ENCODE measurements around the gene STK17A.
A peak's percentile ranks its signal among the peaks of the same experiment; 100 is the strongest.

Gene STK17A

DNA sequence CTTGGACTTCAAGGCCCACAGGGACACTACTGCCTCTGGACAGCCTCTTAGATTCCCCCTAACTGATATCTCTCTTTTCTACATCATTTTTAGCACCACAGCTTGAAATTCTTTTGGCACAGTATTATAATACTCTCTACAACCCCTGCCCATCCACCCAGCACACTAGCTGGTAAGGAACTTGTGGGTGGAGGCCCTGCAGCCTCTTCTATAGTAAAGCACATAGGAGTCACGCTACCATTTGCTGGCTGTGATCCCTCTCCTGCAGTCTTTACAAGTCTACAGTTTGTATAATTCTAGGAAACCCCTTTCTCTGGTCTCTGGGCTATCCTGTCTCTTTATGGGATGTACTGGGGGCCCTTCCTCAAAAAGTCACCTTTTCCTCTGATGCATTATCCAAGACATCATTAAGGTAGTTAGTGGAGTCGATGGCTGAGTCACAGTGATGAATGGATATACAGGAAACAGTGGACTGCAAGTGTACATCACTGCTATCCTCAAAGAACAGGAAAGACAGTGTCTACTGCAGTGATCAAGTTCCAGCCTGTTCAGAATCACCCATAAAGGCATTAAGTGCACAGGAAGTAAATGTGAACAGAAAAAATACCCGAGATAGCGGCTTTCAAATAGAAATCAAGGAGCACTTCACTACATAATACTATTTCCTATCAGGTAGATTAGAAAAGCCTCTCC is 54.4 kb downstream of the STK17A start:
- DNase-seq = no peak

DNA sequence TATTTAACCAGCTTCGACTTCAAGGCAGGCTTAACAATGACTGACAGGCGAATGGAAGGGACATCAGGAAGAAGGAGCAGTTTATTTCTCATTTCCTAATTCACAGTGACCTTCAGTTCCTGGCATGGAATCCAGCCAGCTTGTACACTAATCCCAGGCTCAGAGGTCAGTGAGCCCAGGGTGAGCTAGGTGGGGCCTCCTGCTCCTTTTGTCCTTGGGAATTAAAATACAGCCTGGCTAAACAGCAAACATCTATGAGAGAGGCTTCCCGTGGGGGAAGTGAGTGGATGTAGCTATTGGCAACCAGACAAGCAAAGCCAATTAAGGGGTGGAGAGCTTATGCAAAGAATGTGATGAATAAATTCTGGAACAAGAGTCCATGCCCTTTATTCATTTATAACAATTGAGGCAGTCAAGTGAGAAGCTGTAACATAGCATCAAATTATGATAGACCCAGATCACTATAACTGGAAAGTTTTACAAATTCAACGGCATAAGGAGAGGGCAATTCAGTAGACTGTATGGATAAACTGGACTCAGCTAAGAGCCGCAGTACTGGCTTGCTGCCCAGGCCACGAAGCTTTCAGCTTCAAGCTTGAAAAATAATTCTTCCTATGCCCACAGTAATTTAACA is 57.1 kb downstream of the STK17A start:
- DNase-seq = no peak

DNA sequence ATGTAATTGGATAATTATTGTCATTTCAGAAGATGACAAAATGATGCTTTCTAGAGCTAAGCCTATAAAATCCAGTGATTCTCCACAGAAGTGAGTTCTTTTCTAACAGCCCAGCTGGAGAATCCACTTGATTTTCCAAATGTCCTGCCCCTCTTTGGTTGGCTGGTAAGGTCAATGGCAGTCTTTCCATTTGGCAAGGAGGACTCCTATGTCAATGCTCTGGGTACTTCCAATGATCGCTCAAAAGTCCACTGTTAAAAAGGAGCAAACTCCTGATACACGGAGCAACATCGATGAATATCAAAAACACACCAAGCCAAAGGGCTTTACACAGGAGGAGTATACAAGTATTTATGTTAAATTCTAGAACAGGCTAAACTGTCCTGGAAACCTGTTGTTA is 57.8 kb downstream of the STK17A start:
- no peak for DNase-seq

DNA sequence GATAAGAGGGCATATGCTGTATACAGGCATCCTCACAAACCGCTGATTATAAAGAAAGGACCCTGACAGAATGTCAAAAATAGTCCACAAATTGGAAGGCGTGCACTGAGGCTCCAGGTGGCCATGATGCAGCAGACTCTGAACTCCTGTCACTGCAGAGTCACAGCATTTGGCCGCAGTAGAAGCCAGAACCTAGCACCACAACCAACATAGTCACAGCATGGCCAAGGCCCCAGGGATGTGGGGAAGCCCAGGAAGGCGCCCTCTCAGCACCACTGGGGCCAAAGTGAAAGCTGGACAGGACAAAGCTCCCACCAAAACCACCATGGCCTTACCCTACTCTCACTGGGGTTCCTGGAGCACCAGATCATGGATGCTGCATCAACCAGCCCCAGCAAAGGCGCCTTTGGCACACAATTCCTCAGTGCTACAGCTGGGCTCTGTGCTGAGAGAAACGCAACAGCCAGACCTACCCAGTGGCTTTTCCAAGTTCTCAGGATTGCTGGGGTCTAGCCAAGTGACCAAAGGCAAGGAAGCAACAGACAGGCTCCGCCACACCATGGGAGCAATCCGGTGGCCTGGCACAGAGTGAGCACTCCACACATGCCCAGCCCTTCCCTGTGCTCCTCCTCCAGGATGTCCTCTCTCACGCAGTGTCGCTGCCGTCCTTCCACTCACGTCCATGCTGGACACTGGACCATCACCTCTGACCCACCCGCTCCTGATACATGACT is 60.2 kb downstream of the STK17A start:
- DNase-seq = no peak

DNA sequence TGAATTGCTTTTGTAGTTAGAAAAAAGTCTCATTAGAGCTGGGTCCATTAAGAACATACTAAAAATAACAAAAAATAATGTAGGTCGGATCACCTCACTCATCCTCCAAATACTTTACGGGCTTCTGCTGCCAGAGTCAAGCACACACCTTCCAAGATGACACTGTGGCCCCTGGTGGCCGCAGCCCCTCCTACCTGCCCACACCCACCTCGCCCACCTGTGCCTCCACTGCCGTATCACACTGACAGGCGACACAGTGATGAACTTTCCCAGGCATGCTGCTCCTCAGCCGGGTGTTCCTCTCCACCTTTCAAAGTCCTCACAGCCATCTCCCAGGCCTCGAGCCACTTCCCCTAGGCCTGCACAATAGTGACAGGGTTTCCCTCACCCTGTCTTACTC is 60.9 kb downstream of the STK17A start:
- DNase-seq = no peak

DNA sequence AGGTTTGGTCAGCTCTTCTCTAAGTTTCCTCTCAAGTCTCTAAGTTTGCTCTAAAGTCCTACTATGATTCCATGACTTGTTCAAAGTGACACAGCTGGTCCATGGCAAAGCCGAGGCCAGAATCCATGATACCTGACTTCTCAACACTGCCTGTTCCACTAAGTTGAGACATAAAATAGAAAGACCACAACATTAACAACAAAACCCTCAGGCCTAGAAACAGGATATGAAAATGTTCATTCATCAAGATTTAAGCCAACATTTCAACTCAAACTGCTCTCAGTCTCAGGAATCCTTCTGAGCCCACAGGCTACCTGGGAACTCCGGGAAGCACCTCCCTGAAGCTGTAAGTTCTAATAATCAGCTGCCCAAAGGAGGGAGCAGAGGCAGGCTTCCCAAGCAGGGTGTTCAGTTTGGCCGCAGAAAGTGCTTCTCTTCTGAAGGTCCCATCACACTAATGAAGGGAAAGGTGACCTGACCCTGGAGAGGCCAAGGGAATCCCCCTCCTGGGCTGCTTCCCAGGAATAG is 62.9 kb downstream of the STK17A start:
- DNase-seq = no peak

DNA sequence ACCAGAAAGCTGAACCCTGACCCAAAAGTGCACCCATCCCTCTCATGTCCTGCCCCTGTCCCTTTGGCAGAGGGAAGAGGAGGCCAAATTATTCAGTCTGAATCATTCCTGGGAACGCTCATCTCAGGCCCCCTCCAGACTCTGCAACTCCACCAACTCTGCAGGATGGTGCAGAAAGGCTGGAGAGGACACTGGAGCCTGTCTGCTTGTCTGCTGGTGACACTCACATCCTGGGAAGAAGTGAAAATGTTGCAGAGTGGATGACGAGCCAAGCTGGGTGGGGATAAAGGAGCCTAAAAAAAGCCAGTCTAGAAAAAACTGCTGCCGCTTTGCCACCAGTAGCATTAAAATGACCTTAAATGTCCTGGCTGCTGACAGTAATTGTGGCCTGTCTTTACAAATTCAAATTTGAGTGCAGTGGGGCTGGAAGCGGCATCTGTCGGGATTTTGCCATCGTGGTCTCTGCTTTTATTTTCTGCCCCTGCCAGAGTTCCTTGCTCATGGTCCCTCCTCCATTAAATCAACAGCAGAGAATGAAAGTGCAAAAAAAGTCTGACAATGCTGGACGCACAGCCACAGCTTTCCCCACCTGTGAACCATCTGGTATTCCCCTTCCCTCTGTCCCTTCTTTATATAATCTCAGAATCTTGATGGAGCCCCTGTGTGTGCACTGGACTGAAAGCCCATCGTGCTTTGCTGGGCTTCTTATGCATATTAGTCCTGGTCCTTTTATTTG is 63.9 kb downstream of the STK17A start:
- DNase-seq = peak; percentile 70

DNA sequence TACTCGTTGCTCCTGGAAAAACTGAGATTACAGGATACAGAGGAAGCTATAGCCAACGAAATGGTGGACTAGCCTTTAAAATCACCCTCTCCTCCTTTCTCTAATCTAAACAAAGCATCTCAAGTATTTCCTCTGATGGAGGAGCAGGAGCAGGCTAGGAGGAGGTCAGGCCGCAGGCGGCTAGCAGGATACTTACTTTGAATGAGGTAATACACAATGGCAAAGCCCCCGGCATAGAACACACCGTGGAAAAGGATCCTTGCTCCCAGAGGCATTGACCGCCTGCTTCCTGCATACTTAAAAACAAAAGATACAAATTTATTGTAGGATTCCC is 64.4 kb downstream of the STK17A start:
- DNase-seq = no peak

DNA sequence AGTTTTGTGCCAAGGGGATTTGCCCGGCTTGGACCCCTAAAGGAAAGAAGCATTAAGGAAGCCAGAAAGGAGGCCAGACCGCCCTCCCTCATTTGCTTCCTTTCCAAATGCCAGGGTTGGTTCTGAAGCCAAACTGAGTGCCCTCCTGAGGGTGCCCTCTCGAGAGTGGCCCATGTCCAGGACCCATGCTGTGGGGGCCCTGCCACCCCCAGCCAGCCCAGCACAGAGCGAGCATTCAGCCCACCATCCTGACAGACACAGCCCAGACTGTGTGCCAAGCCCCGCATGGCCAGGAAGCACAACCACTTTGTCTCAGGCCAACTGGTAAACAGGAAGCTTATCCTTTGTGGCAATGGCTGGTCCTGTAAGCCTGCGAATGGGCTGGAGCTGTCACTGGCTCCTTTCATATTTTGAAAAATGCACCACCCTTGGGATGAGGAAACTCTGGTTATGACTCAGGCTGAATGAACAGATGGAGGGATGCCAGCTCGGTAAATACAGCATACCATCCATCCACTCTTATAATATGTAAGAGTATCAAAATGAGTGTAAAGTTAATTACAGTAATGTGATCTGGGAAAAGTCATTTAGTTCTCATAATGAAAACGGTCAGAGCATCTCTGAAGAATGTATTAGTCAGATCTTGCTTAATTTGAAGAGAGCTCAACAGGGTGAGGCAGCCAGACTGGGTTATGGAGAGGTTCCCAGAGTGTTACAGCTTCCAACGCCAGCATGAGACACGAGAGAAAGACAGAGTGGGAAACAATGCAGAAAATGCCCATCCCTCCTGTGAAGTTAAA is 65.0 kb downstream of the STK17A start:
- peak; percentile 89 for DNase-seq

DNA sequence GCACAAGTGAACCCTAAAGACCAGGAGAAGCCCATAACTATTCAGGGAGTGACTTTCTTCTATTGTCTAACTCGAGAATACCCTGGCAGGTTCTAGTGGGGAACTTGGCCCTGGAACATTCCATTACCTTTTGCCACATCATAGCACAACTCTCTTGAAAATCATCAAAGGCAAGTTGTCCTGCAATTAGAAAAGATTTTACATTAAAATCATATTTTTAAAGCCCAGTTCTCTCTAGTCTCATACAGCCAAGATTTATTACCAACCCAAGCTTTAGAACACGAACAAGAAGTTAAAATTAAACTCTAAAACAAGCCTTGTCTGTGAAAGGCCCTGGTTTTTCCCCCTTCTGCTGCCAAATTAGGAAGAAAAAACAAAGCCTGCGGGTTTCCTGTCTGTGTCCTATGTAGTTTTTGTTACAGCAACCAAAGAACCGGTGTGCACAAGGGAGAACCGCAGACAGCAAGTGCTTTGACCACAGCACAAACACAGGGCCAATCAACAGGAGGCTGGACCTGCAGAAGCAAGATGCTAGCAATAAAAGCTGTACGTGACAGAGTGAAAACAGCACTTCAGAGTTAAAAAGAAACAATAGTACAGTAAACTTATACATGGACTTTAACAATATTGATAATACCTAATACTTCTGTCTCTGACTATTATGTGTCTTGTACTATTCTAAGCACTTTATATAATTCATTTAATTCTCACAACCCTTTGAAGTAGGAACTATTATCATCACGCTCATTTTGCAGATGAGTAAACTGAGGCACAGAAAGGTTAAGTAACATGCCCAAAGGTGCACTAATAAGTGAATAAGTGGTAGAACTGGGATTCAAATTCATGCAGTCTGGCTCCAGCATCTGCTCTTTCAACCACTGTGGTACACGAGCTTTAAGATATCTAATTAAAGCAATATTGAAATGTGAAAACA is 65.8 kb downstream of the STK17A start:
- DNase-seq = no peak

DNA sequence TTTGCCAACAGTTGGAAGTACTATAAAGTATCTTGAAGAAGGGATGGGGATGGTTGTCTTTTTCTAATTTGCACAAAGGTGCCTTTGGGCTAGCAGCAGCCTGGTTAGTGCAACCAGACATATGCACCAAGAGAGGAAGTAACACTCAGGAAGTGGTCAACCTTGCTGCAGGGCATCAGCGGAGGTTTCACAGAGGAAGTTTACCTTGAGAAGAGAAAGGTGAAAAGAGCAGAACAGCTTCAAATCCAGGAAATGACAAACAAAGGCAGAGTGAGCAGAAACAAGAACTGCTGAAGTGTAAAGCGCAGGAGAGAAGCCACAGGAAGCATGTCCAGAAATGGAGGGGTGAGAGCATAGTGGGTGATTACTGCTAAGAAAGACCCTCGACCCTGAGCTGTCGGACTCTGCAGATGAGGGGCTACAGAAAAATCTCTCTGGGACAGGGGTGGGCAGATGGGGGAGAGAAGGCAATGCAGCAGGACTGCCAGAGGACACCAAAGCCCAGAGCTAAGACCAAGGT is 66.9 kb downstream of the STK17A start:
- DNase-seq = no peak

DNA sequence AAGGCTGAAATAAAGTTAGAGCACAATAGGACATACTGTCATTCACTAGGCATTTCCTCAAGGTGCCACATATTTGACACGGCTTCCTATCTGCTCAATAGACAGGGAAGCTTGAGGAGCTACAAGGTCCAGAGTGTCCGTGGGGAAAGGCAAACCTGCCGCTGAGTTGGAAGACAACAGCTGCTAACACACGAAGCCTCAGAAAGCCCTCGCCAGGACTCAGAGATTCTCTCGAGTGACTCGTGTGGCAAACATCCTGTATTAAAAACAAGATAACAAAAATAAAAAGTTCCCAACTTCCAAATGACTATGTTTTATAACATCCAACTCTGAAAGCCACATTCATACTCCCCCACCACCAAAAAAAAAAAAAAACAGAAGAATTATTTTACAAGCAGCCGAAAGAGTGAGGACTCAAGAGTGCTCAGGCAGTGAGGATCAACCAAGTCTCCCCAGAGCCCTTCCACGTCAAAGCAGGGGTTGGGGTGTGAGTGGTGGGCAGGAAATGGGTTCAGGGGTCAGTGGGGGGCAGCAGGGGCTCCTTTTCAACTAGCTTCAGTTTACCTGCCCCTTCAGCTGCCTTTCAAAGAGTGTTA is 67.6 kb downstream of the STK17A start:
- DNase-seq = no peak

DNA sequence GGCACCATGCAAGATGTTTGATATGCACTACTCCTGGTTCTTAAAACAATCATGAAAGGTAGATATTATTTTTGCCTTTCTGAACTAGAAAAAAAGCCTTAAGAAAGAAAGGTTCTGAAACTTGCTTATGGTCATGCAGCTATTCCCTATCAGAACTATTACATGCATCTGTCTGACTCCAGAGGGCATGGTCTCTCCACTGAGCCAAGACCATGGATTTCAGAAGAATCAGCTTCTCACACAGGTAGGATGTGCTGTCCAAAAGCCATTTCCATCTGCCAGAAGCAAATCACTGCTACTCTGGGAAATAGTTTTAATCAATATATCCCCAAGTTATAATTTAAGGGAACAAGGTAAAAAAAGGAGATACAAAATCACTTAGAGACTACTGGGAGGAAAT is 69.5 kb downstream of the STK17A start:
- DNase-seq = no peak

DNA sequence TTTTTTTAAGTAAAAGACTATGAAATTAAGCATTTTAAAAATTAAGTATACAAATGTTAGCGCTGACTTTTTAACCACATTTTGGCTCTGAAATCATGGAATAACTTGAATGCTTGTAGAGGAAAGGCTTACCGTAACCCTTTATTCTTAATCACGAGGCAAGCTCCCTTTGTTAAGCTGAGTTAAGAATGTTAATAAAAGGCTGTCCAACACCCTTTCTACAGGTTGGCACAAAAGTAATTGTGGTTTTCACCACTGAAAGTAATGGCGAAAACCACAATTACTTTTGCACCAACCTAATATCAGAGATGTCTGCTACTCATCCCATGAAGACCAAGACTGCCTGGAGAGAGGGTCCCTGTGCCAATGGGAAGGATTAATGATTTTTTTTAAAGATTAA is 70.6 kb downstream of the STK17A start:
- no peak for DNase-seq

DNA sequence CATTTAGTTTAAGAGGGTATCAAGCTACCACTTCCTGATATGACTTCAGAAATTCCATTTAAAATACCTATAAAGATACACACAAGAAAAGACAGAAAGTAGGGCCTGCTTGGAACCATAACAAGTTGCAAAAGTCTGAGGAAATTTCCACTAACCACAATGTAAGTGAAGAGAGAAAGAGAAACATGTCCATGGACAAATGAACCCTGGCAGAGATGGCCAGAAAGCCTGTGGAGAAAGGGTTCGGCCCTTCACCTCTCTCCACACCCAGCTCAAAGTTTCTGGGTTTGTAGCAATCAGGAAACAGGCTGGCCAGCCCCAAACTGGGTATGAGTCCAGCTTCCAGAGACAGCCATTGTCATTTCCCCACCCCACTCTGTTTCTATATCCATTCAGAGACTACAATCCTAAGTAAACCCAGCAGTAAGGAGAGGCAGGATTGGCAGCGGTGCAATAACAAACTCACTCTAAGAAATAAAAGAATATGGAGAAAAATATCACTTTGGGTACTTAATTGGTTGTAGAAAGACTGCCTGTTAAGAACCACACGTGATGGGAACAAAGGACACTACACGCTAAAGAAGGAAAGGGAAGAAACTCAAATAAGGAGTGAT is 71.1 kb downstream of the STK17A start:
- DNase-seq = no peak

DNA sequence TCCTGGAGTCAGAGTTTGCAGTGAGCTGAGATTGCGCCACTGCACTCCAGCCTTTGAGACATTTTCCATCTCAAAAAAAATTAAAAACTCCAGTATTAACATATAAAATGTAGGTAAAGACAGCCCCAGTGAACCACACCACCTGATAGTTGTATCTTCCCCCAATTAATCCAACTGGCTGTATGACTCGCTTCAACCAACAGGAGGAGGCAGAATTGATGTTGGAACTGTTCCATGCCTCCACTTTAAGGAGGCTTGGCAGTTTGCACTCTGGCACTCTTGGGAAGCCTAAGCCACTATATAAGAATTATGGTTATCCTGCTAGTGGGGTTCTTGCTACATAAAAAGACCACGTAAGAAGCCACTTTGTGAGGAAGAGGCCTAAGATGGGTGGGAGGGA is 72.7 kb downstream of the STK17A start:
- no peak for DNase-seq

DNA sequence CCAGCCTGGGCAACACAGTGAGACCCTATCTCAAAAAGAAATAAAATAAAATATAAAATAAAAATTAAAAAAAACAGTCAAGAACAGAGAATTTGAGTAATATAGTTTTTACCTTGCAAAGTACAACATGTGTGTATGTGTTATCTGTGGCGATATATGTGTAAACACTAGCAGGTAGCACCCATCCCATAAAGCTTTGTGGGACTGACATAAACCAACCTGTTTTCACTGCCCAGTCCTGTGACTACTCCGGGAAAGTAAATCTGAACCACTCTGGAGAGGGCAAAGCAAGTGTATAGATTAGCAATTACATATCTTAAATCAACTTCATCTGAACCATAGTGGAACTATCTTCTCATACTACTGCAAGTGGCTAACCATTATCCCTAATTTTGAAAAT is 74.1 kb downstream of the STK17A start:
- DNase-seq = no peak

DNA sequence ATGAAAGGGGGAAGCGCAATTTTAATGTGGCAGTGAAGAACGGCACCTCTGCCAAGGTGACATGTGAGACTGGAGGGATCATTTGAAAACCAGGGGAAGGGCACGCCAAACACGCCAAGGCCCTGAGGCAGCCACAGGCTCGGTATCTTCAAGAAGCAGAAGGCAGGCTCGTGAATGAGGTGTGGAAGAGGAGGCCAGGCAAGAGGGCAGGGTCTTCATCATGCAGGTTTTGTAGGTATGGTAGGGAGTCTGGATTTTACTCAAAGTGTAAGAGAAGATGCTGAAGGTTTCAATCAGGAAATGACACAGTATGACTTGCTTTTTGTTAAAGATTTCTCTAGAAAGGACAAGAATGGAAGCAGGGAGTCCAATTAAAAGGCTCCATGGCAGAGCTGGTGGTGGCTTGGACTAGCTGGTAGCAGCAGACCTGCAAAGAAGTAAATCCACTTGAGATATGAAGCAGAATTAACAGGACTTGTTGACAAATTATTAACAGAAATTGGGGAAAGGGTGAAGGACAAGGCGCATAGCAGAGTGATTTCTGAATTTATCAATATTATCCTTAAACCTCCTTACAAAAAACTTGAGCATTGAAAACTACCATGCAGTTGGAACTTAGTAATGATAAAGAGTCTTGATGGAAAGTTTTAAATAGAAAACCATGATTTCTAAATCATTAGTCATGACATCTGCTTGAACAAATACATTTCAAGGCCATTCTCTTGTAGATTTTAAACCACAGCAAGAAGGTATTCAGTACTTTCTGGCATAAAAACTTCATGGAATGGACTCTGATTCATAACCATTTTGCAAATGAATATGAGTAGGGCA is 76.0 kb downstream of the STK17A start:
- no peak for DNase-seq

DNA sequence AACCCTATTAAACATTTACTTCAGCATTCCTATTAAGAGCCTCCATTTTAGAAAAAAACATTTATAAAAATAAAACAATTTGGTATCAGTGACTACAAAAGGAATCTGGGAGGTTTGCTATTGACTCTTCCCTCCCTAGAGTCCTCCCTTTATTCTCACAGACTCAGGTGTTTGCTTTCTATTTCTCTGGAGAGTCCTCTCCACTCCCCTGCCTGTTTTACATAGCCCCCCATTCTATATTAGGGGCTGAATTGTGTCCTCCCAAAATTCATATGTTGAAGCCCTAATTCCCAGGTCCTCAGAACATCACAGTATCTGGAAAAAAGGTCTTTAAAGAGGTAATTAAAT is 76.6 kb downstream of the STK17A start:
- DNase-seq = no peak

DNA sequence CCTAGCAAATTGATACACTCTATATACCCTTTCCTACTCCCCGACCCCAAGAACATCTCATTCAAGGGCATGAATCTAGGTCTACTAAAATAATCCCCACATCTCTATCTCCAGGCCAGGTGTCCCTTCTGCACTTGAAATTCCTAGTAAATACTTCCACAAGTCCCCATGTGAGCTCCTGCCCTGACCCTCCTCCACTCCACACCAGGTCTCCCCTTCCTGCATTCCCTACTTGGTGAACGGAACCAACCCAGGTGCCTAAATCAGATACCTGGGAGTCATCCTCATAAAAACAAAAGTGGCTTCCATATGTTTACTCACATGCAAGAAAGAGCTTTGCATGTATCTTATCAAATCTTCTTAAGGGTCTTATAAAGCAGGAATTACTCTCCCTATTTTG is 77.2 kb downstream of the STK17A start:
- no peak for DNase-seq

Data from NCI-H1694 (cell line).